Smooth muscle cell (in vitro differentiated cells): ENCODE data around the gene TET3. TPM values are rescaled to one million over a fixed set of nuclear protein-coding genes. Genes with fewer than 3 reads are reported as not detected.

Experiments used
- DNase-seq: peaks from one replicate; lab custom pipeline; 2025; ENCODE audit not compliant: unreplicated experiment; lab: John Stamatoyannopoulos, UW
- H2AFZ ChIP-seq: fragments of 200-600 bp; sonication (generic); 2 replicates; pipeline ENCODE4 v1.6.0; 2016; ENCODE audit warnings: antibody characterized with exemption, low read depth, mild to moderate bottlenecking
- H3F3A ChIP-seq: fragments of 200-600 bp; sonication (generic); 2 replicates; pipeline ENCODE4 v1.6.0; 2017; ENCODE audit warnings: antibody characterized with exemption, low read depth
- H3K27ac ChIP-seq: fragments of 200-600 bp; sonication (generic); 2 replicates; pipeline ENCODE4 v1.5.1; 2016; ENCODE audit warnings: low read depth, mild to moderate bottlenecking
- H3K27me3 ChIP-seq: fragments of 200-600 bp; sonication (generic); 2 replicates; pipeline ENCODE4 v1.6.1; 2016; ENCODE audit warnings: low read depth, mild to moderate bottlenecking
- H3K36me3 ChIP-seq: fragments of 200-600 bp; sonication (generic); 2 replicates; pipeline ENCODE4 v1.5.1; 2016; ENCODE audit warnings: low read depth
- H3K4me1 ChIP-seq: fragments of 200-600 bp; sonication (generic); 2 replicates; pipeline ENCODE4 v1.5.1; 2016; ENCODE audit warnings: low read depth
- H3K4me2 ChIP-seq: fragments of 200-600 bp; sonication (generic); 2 replicates; pipeline ENCODE4 v1.6.0; 2016; ENCODE audit warnings: mild to moderate bottlenecking
- H3K4me3 ChIP-seq: fragments of 200-600 bp; sonication (generic); 2 replicates; pipeline ENCODE4 v1.5.1; 2016; ENCODE audit warnings: mild to moderate bottlenecking
- H3K79me2 ChIP-seq: fragments of 200-600 bp; sonication (generic); 2 replicates; pipeline ENCODE4 v1.6.0; 2016; ENCODE audit warnings: low read depth, mild to moderate bottlenecking
- H3K9ac ChIP-seq: fragments of 200-600 bp; sonication (generic); 2 replicates; pipeline ENCODE4 v1.6.0; 2016; ENCODE audit warnings: low read depth
- H3K9me3 ChIP-seq: fragments of 200-600 bp; sonication (generic); replicated peaks from 2 replicates; pipeline ENCODE4 v1.5.1; 2016; ENCODE audit warnings: low read depth
- H4K20me1 ChIP-seq: fragments of 200-600 bp; sonication (generic); 2 replicates; pipeline ENCODE4 v1.6.0; 2016; ENCODE audit warnings: low read depth
- WGBS: methylation state at CpG from one replicate; pipeline ENCODE4 v1.1.7; 2016; ENCODE audit warnings: low lambda C conversion rate; 5-methylcytosine and 5-hydroxymethylcytosine counted together
- polyA plus RNA-seq: library from polyadenylated mRNA; unstranded; fragments of >200 nt; fragmentation: Nextera tagmentation; extraction: Ambion mirVana; gene quantifications from 2 replicates; pipeline ENCODE4 v1.2.1, GENCODE V29; 2016
- total RNA-seq: library from RNA; depleted of rRNA; stranded (reverse); fragments of >200 nt; gene quantifications from 2 replicates; pipeline ENCODE4 v1.2.3, GENCODE V29; 2014
- TF ChIP-seq, protein P1 (sequence below): fragments of 200-600 bp; sonication (generic); IDR thresholded peaks from 2 replicates; pipeline ENCODE4 v1.5.1; 2017; ENCODE audit warnings: borderline replicate concordance, mild to moderate bottlenecking, antibody characterized with exemption; ENCODE audit not compliant: insufficient read depth, poor library complexity, severe bottlenecking

TET3 gene
- total and polyA plus RNA-seq, 2 experiments from 2014 or later = 3.2 to 12.7 TPM

DNA sequence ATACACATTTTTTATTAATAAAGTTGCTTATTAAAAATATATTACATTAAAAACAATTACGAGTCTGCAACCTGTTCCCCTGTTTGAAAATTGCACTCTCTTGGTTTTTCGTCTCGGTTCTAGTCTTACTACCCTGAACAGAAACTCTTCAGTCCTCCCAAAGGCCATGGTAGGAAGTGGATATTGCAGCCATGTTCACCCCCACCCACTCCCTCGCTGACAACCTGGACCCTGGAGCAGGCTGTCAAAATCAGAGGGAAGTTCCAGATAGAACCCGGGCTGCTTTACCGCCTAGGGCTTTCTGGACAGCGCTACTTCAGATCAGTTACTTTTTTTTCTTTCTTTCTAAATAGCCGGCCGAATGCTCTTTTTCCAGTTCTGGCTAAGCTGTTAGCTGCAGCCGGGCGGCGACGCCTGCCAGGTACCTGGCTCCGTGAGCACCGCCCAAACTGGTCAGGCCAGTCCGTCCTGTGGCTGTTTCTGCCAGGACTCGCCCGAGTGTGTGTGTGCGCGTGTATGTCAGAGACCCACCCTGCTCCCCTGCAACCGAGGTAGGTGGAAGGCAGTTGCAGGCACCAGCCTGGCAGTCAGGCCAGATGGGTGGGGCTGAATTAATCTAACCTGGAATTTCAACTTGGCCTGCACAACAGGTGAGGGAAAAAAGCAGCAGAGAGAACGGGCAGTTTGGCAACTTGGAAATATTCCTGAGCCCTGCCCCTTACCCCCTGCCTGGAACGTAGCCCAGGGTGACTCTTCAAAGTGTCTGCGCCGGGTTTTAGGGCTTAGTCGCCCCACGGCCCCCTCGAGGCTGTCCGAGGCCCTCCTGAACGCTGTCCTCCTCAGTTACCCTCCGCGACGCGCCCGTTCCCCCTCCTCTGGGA lies 1.1 kb upstream of the TET3 start:
- Histone ChIP-seq H3K79me2 (peaks cover 15% of the 10 kb centered on the region), H3K4me2 (peak overlapping the region; percentile 94), H3K36me3 (no peaks in the 10 kb centered on the region), H3F3A (peaks cover 8% of the 10 kb centered on the region), H3K27me3 (no peaks in the 10 kb centered on the region), H4K20me1 (peaks cover 11% of the 10 kb centered on the region), H3K9me3 (no peaks in the 10 kb centered on the region), H2AFZ (peak overlapping the region; percentile 68), H3K4me1 (peaks cover 46% of the 10 kb centered on the region), H3K9ac (peak overlapping the region; percentile 32), H3K27ac (peak overlapping the region; percentile 59), H3K4me3 (peak overlapping the region; percentile 55)
- WGBS = 12% methylated on average over 35 of the region's 35 CpGs
- TF ChIP-seq, protein P1, sequence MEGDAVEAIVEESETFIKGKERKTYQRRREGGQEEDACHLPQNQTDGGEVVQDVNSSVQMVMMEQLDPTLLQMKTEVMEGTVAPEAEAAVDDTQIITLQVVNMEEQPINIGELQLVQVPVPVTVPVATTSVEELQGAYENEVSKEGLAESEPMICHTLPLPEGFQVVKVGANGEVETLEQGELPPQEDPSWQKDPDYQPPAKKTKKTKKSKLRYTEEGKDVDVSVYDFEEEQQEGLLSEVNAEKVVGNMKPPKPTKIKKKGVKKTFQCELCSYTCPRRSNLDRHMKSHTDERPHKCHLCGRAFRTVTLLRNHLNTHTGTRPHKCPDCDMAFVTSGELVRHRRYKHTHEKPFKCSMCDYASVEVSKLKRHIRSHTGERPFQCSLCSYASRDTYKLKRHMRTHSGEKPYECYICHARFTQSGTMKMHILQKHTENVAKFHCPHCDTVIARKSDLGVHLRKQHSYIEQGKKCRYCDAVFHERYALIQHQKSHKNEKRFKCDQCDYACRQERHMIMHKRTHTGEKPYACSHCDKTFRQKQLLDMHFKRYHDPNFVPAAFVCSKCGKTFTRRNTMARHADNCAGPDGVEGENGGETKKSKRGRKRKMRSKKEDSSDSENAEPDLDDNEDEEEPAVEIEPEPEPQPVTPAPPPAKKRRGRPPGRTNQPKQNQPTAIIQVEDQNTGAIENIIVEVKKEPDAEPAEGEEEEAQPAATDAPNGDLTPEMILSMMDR = no peak
- no peak for DNase-seq

DNA sequence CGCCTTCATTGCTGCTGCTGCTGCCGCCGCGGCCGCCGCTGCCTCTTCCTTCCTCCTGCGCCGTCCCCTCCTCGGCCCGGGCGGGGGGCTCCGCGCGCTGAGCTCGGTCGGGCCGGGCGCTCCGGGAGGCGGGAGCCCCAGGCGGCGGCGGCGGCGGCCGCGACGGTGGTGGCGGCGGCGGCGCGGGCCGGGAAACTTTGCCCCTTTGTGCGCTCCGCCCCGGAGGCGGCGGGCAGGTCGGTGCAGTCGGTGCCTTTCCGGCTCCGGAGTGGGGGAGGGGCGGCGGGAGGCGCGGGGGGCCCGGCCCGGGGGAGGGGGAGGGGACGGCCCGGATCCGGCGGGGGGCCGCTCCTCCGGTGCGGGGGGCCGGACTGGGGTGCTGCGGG lies 205 bp downstream of the TET3 start:
- no peaks in the 10 kb centered on the region for H3K36me3 ChIP-seq
- H3F3A ChIP-seq = peaks cover 8% of the 10 kb centered on the region
- no peak overlapping the region for H3K27ac ChIP-seq
- no peak for DNase-seq
- peaks cover 47% of the 10 kb centered on the region for H3K4me1 ChIP-seq
- TF ChIP-seq, protein P1 = no peak
- H3K9ac ChIP-seq = no peak overlapping the region
- no peaks in the 10 kb centered on the region for H3K9me3 ChIP-seq
- H3K27me3 ChIP-seq = no peaks in the 10 kb centered on the region
- peak overlapping the region; percentile 55 for H3K4me3 ChIP-seq
- H2AFZ ChIP-seq = no peak overlapping the region
- H4K20me1 ChIP-seq = peaks cover 24% of the 10 kb centered on the region
- under 1% methylated on average over 31 of the region's 58 CpGs for WGBS
- H3K79me2 ChIP-seq = peaks cover 26% of the 10 kb centered on the region
- peak overlapping the region; percentile 94 for H3K4me2 ChIP-seq

DNA sequence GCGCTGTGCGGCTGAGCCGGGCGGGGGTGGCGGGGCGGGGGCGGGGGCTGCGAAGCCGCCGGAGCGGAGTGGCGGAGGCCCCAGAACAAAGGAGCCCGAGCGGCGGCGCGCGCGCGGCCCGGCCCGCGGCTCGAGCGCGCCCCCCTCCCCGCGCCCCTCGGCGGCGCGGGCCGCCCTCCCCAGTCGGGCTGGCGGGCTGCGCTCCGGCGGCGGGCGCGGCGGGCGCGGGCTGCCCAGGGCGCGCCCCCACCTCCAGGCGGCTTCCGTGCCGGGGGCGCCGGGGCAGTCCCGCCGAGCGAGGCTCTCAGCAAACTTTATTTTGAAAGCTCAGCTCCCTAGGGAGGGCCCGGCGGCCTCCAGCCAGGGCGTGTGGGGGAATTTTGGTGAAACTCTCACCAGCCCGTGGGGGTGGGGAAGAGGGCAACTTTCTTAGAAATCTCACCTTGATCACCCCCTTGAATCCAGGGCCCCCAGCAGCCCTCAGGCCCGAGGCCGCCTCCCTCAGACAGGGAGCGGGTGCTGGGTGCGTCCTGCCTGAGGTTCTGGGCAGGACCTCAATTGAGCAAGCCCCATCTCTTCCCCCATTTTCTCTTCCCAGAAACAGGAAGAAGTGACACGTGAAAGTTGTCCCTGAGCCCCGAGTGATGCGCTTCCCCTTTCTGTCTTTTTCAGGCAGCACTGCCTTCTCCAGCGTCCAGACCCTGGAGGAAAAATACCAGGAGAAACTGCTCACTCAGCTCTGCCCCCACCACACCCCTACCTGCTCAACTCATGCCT lies 786 bp downstream of the TET3 start:
- Histone ChIP-seq H3K27me3 (no peaks in the 10 kb centered on the region), H3F3A (peaks cover 8% of the 10 kb centered on the region), H3K27ac (no peak overlapping the region), H3K4me1 (peaks cover 47% of the 10 kb centered on the region), H2AFZ (peak overlapping the region; percentile 83), H3K9ac (peak overlapping the region; percentile 68), H3K4me3 (peak overlapping the region; percentile 72), H3K9me3 (no peaks in the 10 kb centered on the region), H3K4me2 (peak overlapping the region; percentile 94), H4K20me1 (peaks cover 27% of the 10 kb centered on the region), H3K79me2 (peaks cover 26% of the 10 kb centered on the region), H3K36me3 (no peaks in the 10 kb centered on the region)
- TF ChIP-seq, protein P1 = no peak
- WGBS = 5% methylated on average over 21 of the region's 66 CpGs
- no peak for DNase-seq
